ENCODE data around the gene SIRPA.

DNA sequence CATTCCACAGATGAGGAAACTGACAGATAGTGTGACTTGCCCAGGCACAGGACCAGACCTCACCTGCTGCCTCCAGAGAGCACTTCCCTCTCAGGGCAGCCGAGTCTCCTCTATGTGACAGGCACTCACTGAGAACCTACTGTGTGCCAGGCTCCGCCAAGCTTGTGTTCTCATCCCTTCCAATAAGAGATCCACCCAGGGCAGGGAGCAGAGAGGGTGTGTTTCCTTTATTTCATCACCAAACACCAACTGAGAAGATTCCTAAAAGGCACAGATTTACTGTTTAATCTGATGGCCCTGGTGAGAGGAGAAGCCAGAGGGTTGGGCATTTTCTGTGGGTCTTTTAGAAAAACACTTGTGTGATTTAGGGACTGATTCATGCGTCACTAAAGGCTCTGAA, 20.5 kb downstream of the SIRPA start:
- TF ChIP-seq EZH2 (IDR thresholded peaks at IDR 0.05), result no peak
- TF ChIP-seq POLR2AphosphoS5 (IDR thresholded peaks at IDR 0.05; ENCODE audit: borderline replicate concordance, low read depth, low read length), result no peak
- no peak for TF ChIP-seq FOXP2 (optimal IDR thresholded peaks at IDR 0.05; ENCODE audit: control extremely low read depth, extremely low read length, insufficient read depth)
